NCI-H774 (cell line): ENCODE data around the gene GPR132.
"Not testable (repeated sequence)": the region's sequence is repeated elsewhere in the genome, so short reads cannot be mapped to it uniquely, and the experiment has no call there.

ENCODE experiments used
- DNase-seq: peaks from one replicate; lab custom pipeline; 2025; lab: John Stamatoyannopoulos, UW

GPR132 gene

DNA sequence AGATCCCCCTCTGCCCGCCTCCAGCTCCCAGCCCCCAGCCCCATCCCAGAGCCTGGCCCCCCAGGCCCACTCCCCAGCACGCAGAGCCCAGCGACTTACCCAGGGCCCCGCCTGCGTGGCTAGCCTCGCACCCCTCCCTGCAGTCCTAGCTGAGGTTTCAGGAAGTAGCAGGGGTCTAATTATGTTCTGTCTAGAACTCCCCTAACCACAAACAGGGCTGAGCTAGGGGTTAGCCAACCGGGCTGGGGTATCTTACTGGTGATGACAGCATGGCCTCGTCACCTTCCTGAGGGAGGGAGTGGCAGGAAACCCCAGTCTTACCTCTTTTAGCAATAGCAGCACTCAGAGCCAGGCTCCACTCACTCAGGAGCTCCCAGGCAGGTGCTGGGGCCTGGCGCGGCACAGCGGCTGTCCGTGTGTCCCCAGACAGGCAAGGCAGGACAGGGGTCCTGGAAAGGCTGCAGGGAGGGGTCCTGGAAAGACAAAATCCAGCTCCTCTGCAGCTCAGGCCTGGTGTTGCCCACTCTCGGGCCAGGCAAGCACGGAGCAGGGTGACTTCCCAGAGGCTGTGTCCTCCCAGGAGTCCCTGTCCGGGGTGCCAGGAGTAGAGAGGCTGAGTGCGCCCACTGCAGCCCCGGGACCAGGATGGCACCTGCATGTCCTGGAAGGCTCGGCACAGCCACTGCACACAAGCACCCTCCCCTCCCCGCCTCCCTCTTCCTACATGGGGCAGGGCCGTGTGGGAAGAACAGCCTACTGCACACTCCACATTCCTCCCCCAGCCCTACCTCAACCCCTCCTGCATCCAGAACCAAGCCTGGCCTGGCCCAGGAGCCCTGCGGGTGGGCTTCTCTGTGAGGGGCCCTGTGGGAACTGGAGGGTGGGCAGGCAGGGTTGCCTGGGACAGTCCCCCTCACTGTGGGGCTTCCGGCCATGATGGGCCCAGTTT, at the start of gene GPR132:
Gene GPR132 (minus strand): TSS at position 151 of the 949 bp plus-strand sequence. CDS start 10,010 bp downstream, outside the sequence.
- DNase-seq, result no peak

- DNase-seq, result not testable (repeated sequence)
Observed at GRCh38 chr14:105109243-105109642, 44.0 kb upstream of the GPR132 start.

GRCh38 chr14:105108516-105108864, 43.3 kb upstream of the GPR132 start:
- DNase-seq, result no peak

- DNase-seq, result no peak
Observed at GRCh38 chr14:105107781-105108515, 42.7 kb upstream of the GPR132 start.

- no peak for DNase-seq
Observed at GRCh38 chr14:105107351-105107750, 42.1 kb upstream of the GPR132 start.

DNA sequence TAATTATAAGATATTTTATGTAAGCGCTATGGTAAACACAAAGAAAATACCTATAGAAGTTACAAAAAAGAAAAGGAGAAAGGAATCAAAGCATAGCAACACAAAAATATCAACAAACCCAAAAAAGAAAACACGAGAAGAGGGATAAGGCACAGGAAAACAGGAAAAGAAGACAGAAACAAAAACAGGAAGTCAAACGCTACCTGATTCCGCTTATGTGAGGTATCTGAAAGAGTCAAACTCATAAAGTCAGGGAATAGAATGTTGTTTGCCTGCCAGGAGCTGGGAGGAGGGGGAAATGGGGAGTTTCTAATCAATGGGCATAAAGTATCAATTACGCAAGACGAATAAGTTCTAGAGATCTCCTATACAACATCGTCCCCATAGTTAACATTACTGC, 39.9 kb upstream of the GPR132 start:
- no peak for DNase-seq

DNA sequence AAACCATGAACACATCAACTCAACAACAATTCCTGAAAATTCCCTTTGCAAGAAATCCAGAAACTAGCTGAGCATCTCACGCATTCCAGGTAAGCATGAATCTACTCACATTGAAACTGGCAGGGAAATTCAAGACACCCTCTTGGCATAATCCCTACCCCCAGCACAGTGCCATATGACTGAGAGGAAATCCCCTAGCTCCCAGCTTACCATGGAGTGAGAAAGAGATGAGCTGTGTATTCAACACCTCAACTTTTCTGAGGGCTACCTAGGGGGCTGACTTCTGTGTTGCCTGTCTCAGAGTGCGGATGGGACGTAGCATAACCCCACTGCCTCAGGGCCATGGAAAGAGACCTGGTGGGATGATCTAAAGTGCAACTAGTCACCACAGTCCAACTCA, 37.7 kb upstream of the GPR132 start:
- no peak for DNase-seq

GRCh38 chr14:105102361-105102870, 37.2 kb upstream of the GPR132 start:
- no peak for DNase-seq

- no peak for DNase-seq
Observed at GRCh38 chr14:105100910-105101309, 35.7 kb upstream of the GPR132 start.

DNA sequence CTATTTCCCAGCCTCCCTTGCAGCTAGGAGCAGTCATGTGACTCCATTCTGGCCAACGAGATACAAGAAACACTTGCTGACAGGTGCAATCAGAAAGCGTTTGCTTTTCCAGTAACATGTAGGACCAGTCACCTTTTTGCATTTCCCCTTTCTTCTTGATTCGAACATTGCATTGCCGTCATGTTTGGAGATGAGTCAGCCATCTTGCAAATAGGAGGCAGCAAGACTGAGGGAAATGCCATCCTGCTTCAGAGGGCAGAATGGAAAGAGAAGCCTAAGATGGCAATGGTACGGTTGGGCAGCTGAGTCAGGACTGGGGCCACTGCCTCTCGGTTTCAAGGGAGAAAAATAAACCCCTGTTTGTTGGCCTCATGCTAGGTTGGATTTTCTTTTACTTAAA, 34.5 kb upstream of the GPR132 start:
- DNase-seq, result no peak

GRCh38 chr14:105098316-105098715, 33.1 kb upstream of the GPR132 start:
- DNase-seq, result no peak

DNA sequence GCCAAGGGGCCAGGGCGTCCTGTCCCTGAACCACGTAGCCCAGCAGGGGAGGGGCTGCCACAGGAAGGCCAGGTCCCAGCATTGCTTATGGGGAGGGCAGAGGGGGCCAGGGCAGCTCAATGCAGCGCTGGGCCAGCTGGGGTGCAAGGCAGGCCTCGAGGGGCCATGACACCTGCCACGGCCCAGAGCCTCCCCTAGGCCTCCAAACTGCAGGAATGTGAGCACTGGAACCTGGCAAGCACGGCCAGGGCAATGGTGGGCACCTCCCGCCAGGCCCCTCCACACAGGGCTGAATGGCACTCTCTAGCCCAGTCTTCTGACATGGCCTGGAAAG, 32.5 kb upstream of the GPR132 start:
- no peak for DNase-seq

DNA sequence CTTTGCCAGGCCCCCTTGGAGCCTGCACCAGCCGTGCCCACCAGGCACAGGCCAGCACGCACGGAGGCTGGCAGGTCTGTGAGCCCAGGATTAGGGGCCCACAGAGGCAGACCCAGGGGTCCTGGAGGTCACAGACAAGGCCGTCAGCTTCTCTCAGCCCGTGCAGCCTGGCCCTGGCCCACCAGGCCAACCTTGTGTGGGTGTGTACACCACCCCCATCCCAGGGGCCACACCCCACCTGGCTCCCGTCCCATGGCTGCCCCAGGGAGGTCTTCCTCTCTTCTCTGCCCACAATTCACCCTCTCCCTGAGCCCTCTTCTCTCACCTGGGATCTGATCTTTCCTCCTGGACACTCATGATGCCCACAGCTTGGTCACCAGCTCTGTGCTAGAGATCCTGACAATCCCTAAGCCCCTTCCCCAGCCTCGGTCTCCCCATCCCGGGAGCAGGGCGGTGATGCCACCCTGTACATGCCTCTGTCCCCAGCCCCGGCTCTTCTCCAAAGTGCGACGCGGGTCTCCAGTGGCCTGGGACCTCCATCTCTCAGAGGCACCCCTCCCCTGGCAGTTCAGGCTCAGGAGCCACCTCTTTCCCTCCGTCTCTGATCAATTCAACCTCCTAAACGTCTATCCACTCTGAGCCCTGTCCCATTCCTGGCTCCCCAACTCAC, 31.1 kb upstream of the GPR132 start:
- no peak for DNase-seq

- no peak for DNase-seq
Observed at GRCh38 chr14:105095236-105095805, 30.1 kb upstream of the GPR132 start.

- DNase-seq, result no peak
Observed at GRCh38 chr14:105094193-105094907, 29.1 kb upstream of the GPR132 start.

DNA sequence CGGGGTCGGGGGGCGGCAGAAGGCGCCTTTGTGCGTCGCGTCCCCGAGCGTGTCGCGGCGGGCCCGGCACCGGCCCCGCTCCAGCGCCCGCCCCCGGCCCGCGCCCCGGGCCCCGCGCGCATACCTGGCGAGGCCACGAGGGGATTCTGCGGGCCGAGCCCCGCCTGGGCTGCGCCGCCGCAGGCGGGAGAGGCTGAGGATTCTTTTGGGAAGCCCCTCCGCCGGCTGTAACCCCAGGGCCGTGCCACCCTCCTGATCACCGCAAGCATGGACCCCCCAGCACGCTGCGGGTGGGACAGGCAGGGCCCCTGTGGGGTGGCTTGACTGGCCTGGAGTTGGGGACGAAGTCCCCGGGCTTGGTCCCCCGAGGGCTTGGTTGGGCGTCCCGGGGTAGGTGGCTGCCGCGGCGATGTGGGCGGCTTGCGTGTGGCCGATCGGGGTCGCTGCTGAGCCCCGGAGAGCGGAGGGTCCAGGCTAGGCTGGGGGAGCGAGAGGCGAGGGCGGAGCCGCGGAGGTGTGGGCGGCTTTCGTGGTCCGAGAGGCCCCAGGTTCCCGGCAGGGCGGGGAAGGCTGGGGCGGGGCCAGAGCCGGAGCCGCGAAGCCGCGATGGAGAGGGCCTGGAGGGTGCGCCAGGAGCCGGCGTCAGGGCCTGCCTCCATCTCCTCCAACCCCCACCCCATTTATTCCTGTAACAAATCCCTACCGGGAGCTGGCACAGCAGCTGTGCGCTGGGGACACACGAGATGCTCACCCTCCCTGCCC, 28.4 kb upstream of the GPR132 start:
- peak; percentile 20 for DNase-seq

DNA sequence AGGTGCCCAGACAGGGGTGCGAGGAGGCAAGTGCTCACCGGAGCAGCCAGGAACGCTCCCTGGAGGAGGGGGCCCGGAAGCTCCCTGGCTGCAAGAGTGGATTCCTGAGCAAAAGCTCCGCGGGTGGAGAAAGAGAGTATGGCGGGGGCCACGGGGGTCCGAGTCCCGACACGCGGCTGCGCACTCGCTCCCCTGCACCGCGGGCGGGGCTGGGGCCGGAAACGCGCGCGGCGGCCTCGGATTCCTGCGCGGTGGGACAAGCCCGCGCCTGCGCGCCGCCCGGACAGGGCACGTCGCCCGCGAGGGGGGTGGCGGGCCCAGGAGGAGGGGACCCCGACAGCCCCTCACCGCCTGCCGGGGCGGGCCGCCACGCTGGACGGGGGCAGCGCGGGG, 27.8 kb upstream of the GPR132 start:
- DNase-seq, result no peak

- DNase-seq, result no peak
Observed at GRCh38 chr14:105092171-105093037, 27.2 kb upstream of the GPR132 start.

DNA sequence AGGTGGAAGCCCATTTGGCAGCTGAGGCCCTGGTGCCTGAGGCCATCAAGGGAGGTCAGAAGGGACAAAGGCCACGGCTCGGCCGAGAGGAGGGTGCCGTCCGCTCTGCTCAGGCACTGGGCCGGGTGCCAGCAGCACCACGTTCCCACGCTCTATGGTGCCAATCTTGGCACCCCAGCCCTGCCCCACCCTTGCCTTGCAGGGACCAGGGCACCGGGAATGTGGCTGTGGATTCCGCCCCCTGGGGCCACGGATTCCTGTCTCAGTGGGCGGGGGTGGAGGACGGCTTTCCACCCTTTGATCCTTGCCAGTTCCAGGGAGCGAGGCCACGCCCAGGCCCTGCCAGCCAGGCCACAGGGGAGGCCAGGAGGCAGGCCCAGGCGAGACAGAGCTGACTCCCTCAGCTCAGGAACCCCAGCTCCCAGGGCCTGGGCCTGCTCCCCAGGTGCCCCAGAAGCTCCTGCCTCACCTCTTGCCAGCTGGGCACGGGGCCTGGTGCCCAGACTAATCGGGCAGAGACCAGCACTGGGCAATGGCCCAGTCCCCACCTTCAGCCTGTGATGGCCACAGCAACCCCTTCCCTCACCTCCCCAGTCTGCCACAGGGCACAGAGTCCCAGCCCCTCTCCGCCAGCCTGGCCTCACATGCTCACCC, 26.4 kb upstream of the GPR132 start:
- DNase-seq, result no peak
